OCI-LY7 (cell line): ENCODE results near the gene TUBGCP5. TPM values are rescaled to one million over a fixed set of nuclear protein-coding genes. Genes with fewer than 3 reads are reported as not detected.

Experiments used
- BruUV-seq: library from RNA; stranded (reverse); fragments of 400-500 nt; replicated peaks from 2 replicates; lab custom pipeline; 2021; lab: Mats Ljungman, UMichigan
- CTCF ChIA-PET: fragments of 300-600 bp; sonication (Branson Sonifier 250); formaldehyde crosslinking; loops from one replicate; lab custom pipeline; 2022; ENCODE audit warnings: antibody characterized with exemption; ENCODE audit not compliant: unreplicated experiment; lab: Charles Lee
- POLR2A ChIA-PET: fragments of 300-600 bp; sonication (Branson Sonifier 250); formaldehyde crosslinking; loops from one replicate; lab custom pipeline; 2022; ENCODE audit warnings: antibody characterized with exemption; lab: Charles Lee
- DNase-seq: peaks from one replicate; pipeline ENCODE4 v3.0.0-alpha.2; 2015; ENCODE audit warnings: low spot score
- H2AFZ ChIP-seq: fragments of 200-600 bp; sonication (generic), shearing (Covaris generic); 2 replicates; pipeline ENCODE4 v1.6.1; 2014; ENCODE audit warnings: mild to moderate bottlenecking, antibody characterized with exemption, low read length, moderate library complexity
- H3K27ac ChIP-seq: fragments of 200-600 bp; sonication (generic); 2 replicates; pipeline ENCODE4 v1.5.1; 2014; ENCODE audit warnings: mixed run types, low read depth, mild to moderate bottlenecking, moderate library complexity, low read length, inconsistent platforms; ENCODE audit not compliant: poor library complexity, severe bottlenecking
- H3K36me3 ChIP-seq: fragments of 200-600 bp; sonication (generic); 2 replicates; pipeline ENCODE4 v1.6.1; 2014; ENCODE audit warnings: mild to moderate bottlenecking, antibody characterized with exemption, low read length, moderate library complexity, mixed read lengths; ENCODE audit not compliant: insufficient read depth
- H3K4me1 ChIP-seq: fragments of 200-600 bp; sonication (generic); 2 replicates; pipeline ENCODE4 v1.5.1; 2014; ENCODE audit warnings: mild to moderate bottlenecking, low read length; ENCODE audit not compliant: insufficient read depth, poor library complexity, severe bottlenecking
- H3K4me2 ChIP-seq: fragments of 200-600 bp; sonication (generic); 2 replicates; pipeline ENCODE4 v1.6.1; 2014; ENCODE audit warnings: mild to moderate bottlenecking, low read length
- H3K4me3 ChIP-seq: fragments of 200-600 bp; sonication (generic); 2 replicates; pipeline ENCODE4 v1.5.1; 2014; ENCODE audit warnings: mild to moderate bottlenecking, low read depth, low read length; ENCODE audit not compliant: poor library complexity, severe bottlenecking
- H3K79me2 ChIP-seq: fragments of 200-600 bp; sonication (generic); 2 replicates; pipeline ENCODE4 v1.6.1; 2016; ENCODE audit warnings: low read depth, mild to moderate bottlenecking, low read length, moderate library complexity, mixed read lengths; ENCODE audit not compliant: insufficient read depth
- H3K9me2 ChIP-seq: fragments of 200-600 bp; sonication (generic); 2 replicates; pipeline ENCODE4 v1.6.1; 2016; ENCODE audit warnings: mild to moderate bottlenecking, low read length, mixed read lengths; ENCODE audit not compliant: insufficient read depth
- H3K9me3 ChIP-seq: fragments of 200-600 bp; sonication (generic); 2 replicates; pipeline ENCODE4 v1.6.1; 2014; ENCODE audit warnings: mild to moderate bottlenecking, mixed run types, low read length, mixed read lengths
- H4K20me1 ChIP-seq: fragments of 200-600 bp; sonication (generic); 2 replicates; pipeline ENCODE4 v1.6.1; 2014; ENCODE audit warnings: mild to moderate bottlenecking, antibody characterized with exemption, low read length, moderate library complexity, mixed read lengths; ENCODE audit not compliant: insufficient read depth
- CTCF ChIP-seq: fragments of 200-600 bp; sonication (generic); conservative IDR thresholded peaks from 2 replicates; pipeline ENCODE4 v1.5.1; 2014; ENCODE audit warnings: mild to moderate bottlenecking, antibody characterized with exemption, low read length, moderate library complexity, mixed read lengths
- EZH2phosphoT487 ChIP-seq: fragments of 200-600 bp; sonication (generic); IDR thresholded peaks from 2 replicates; pipeline ENCODE4 v1.6.1; 2018; ENCODE audit warnings: low read depth, borderline replicate concordance, mild to moderate bottlenecking, mixed run types, antibody characterized with exemption, low read length, moderate library complexity, mixed read lengths
- intact Hi-C: fragments of 100-400 bp; cut with micrococcal nuclease; formaldehyde crosslinking; loops from one replicate; pipeline ENCODE4 v1.10.0; 2022; ENCODE audit not compliant: unreplicated experiment
- total RNA-seq, 2 experiments: library from RNA; depleted of rRNA in 1 of 2; stranded (reverse); fragments of >200 nt in 1 of 2; shearing (Covaris generic) in 1 of 2; gene quantifications; 2 replicates each; pipeline ENCODE4 v1.2.3, GENCODE V29; 2014 to 2022

TUBGCP5 gene
- total RNA-seq, 2 experiments from 2014 or later = 30.9 to 36.3 TPM

GRCh38 chr15:22956257-22956977 is 83.0 kb downstream of the TUBGCP5 start:
- Histone ChIP-seq H3K36me3 (no peaks in the 10 kb centered on the region), H3K4me1 (no peaks in the 10 kb centered on the region), H3K9me2 (no peaks in the 10 kb centered on the region), H3K27ac (no peak overlapping the region), H3K79me2 (no peaks in the 10 kb centered on the region), H3K9me3 (no peaks in the 10 kb centered on the region), H2AFZ (no peak overlapping the region), H4K20me1 (no peaks in the 10 kb centered on the region), H3K4me3 (no peak overlapping the region), H3K4me2 (no peak overlapping the region)
- ChIA-PET CTCF (no interaction called here), POLR2A (no interaction called here)
- TF ChIP-seq CTCF (no peak), EZH2phosphoT487 (no peak)
- DNase-seq = no peak
- intact Hi-C loops = no loop called here
- no TSS peak for BruUV-seq

- intact Hi-C loops = no loop called here
- TF ChIP-seq EZH2phosphoT487 (no peak), CTCF (no peak)
- no peaks in the 10 kb centered on the region for H3K9me2 ChIP-seq
- CTCF ChIA-PET = no interaction called here
- H3K27ac ChIP-seq = no peak overlapping the region
- H3K36me3 ChIP-seq = no peaks in the 10 kb centered on the region
- POLR2A ChIA-PET = no interaction called here
- no peak for DNase-seq
- no peaks in the 10 kb centered on the region for H3K79me2 ChIP-seq
- H3K4me1 ChIP-seq = no peaks in the 10 kb centered on the region
- no peak overlapping the region for H3K4me3 ChIP-seq
- no peak overlapping the region for H3K4me2 ChIP-seq
- no TSS peak for BruUV-seq
- H3K9me3 ChIP-seq = no peaks in the 10 kb centered on the region
- H2AFZ ChIP-seq = no peak overlapping the region
- no peaks in the 10 kb centered on the region for H4K20me1 ChIP-seq
Measured at GRCh38 chr15:22955544-22956119, 83.7 kb downstream of the TUBGCP5 start.
